AG09319 (cell line): ENCODE results near the gene SPIRE2.
"Not testable (repeated sequence)": the region's sequence is repeated elsewhere in the genome, so short reads cannot be mapped to it uniquely, and the experiment has no call there.

Source experiments
- DNase-seq: peaks from one replicate; pipeline ENCODE4 v3.0.0-alpha.2; 2010; ENCODE audit warnings: low read depth; ENCODE audit errors: extremely low read depth
- TF ChIP-seq, protein P1 (sequence below): IDR thresholded peaks from 2 replicates; pipeline ENCODE4 v1.5.1; 2011; ENCODE audit warnings: low read depth, mild to moderate bottlenecking, inconsistent platforms, low read length, moderate library complexity

Gene SPIRE2

DNA sequence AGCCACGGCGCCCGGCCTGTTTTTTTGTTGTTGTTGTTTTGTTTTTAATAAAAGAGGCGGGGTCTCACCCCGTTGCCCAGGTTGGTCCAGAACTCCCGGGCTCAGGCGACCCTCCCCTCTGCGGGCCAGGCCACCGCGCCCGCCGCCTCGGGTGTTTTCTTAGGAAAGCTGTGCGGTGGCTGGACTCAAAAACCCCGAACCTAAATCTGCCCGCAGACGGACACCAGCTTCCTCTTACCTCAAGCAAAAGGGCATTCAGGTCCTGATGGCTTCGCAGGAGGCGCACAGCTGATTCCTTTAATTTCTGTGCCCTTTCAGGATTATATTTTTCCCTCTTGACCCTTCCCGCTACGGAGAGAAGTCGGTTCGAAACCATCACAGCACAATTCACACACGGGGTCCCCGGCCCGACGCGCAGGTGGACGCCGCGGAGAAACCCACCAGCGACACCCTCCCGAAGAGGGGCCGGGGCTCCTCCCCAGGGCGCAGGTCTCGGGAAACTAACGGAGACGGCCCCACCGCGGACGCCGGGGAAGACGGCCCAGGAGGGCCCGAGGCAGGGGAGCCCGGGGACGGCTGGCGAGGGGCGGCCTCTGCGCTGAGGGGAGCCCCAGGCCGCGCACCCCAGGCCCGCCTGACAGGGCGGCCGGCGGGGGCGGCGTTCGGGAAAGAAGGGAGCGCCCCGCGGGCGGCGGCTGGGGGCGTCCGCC, 12.5 kb upstream of the SPIRE2 start:
- TF ChIP-seq, protein P1, sequence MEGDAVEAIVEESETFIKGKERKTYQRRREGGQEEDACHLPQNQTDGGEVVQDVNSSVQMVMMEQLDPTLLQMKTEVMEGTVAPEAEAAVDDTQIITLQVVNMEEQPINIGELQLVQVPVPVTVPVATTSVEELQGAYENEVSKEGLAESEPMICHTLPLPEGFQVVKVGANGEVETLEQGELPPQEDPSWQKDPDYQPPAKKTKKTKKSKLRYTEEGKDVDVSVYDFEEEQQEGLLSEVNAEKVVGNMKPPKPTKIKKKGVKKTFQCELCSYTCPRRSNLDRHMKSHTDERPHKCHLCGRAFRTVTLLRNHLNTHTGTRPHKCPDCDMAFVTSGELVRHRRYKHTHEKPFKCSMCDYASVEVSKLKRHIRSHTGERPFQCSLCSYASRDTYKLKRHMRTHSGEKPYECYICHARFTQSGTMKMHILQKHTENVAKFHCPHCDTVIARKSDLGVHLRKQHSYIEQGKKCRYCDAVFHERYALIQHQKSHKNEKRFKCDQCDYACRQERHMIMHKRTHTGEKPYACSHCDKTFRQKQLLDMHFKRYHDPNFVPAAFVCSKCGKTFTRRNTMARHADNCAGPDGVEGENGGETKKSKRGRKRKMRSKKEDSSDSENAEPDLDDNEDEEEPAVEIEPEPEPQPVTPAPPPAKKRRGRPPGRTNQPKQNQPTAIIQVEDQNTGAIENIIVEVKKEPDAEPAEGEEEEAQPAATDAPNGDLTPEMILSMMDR = no peak
- no peak for DNase-seq

DNA sequence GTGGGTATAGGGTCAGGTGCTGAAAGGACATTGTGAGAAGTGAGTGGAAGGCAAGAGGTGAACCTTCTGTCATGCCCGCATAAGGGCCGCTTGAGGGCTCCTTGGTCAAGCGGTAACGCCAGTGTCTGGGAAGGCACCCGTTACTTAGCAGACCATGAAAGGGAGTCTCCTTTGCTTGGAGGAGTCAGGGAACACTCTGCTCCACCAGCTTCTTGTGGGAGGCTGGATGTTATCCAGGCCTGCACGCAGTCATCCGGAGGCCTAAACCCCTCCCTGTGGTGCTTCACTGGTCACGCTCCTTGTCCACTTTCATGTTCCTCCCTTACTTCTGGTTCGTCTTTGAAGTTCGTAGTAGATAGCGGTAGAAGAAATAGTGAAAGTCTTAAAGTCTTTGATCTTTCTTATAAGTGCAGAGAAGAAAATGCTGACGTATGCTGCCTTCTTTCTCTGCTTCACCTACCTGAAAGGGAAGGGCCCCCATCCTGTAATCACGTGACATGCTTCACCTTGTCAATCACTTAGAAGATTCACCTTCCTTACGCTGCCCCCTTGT, 9.3 kb upstream of the SPIRE2 start:
- DNase-seq = not testable (repeated sequence)

DNA sequence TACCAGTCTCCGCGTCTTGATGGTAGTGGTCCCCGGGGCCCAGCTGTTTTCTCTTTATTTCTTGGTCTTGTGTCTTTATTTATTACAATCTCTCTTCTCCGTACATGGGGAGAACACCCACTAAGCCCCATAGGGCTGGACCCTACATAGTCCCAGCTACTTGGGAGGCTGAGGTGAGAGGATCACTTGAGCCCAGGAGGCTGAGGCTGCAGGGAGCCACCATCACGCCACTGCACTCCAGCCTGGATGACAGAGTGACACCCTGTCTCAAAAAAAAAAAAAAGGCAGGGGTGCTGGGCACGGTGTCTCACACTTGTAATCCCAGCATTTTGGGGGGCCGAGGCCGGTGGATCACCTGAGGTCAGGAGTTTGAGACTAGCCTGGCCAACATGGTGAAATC, 8.8 kb upstream of the SPIRE2 start:
- DNase-seq = not testable (repeated sequence)

DNA sequence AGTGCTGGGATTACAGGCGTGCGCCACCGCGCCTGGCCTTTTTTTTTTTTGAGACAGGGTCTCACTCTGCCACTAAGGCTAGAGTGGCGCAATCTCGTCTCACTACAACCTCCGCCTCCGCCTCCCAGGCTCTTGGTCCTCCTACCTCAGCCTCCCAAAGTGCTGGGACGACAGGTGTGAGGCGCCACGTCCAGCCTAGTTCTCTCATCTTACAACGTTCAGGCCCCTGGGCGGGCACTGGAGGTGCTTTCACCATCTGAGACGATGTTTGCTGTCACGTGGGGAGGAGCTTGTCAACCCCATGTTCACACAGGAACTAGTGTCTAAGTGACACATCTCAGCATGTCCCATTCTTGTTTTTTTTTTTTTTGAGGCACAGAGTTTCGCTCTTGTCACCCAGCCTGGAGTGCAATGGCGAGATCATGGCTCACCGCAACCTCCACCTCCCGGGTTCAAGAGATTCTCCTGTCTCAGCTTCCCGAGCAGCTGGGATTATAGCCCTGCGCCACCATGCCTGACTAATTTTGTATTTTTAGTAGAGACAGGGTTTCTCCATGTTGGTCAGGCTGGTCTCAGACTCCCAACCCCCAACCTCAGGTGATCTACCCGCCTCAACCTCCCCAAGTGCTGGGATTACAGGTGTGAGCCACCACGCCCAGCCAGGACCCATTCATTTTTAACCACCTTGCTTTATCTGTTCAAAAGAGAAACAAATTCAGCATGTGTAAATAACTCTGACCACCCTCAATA, 6.7 kb upstream of the SPIRE2 start:
- TF ChIP-seq, protein P1 = no peak
- no peak for DNase-seq

DNA sequence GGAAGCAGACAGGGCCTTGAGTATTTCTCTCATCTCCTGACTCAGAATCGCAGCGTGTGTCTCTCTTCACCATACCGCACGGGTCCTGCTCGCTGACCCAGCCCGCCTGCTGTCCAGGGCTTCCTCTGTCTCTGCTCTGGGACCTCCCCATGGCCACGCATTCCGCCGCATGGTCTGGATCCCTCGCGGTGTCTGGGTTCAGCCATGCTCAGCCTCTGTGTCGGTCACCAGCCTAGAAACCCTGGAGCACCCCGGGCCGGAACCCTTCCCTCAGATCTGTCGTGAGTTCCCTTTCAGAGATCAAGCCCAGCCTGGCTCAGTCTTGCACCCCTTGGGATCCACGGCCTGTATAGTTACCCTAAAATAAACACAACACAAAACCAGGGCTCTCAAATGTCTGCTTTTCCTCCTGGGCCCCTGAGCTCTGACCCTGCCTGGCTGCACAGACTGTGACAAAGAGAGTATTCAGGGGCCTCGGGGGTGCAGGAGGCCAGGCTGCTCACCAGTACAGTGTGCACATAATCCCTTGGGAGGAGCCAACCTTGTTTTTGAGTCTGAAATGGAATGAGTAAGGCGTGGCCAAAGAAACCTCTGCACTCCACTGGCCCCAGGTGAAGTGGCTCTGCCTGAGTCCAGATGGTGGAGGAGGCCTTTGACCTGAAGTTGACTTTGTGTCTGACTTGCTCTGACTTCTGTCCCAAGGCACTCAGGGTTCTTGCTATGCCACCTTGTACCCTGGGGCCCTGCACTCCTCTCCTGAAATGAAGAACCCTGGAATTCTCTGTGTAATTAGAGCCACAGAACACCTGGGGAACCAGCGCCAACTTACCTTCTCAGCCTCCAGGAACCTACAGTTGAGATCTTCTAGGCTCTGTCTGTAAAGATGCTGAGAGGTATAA, 5.8 kb upstream of the SPIRE2 start:
- no peak for DNase-seq
- TF ChIP-seq, protein P1 = no peak

DNA sequence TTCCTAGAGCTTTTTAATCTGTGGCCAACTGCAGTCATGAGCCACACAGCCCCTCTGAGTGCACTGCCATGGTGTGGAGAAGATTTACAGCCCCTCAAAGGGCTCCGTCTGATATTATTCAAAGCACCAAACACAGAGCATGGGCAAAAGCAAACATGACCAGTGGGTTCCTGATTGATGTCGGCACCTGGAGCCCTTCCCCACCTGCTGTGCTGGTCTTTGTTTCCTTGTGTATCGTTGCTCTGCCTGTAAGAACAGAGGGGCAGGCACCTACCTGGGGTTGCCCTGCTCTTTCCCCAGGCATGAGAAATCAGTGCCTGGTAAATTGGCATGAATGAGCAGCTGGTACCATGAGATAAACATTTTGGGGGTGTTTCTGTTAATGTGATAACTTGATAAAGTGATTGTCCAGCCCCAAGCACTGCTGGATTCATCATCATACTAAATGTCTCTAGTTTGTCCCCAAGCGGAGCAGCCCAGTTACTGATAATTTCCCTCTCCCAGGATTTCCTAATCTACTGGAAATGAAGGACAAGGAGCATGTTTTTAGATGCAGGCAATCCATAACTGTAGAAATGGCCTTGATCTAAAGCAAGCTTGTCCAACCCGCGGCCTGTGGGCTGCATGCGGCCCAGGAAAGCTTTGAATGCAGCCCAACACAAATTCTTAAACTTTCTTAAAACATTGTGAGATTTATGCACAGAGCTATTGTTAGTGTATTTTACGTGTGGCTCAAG, 5.0 kb upstream of the SPIRE2 start:
- DNase-seq = no peak
- TF ChIP-seq, protein P1 = no peak

DNA sequence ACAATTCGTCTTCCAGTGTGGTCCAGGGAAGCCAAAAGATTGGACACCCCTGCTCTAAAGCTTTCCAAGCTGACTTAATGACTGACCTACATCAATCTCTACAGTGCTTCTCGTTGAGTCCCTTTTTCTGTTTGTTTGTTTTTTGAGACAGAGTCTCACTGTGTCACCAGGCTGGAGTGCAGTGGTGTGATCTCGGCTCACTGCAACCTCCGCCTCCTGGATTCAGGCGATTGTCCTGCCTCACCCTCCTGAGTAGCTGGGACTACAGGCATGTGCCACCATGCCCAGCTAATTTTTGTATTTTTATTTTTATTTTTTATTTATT, 4.5 kb upstream of the SPIRE2 start:
- DNase-seq = not testable (repeated sequence)

DNA sequence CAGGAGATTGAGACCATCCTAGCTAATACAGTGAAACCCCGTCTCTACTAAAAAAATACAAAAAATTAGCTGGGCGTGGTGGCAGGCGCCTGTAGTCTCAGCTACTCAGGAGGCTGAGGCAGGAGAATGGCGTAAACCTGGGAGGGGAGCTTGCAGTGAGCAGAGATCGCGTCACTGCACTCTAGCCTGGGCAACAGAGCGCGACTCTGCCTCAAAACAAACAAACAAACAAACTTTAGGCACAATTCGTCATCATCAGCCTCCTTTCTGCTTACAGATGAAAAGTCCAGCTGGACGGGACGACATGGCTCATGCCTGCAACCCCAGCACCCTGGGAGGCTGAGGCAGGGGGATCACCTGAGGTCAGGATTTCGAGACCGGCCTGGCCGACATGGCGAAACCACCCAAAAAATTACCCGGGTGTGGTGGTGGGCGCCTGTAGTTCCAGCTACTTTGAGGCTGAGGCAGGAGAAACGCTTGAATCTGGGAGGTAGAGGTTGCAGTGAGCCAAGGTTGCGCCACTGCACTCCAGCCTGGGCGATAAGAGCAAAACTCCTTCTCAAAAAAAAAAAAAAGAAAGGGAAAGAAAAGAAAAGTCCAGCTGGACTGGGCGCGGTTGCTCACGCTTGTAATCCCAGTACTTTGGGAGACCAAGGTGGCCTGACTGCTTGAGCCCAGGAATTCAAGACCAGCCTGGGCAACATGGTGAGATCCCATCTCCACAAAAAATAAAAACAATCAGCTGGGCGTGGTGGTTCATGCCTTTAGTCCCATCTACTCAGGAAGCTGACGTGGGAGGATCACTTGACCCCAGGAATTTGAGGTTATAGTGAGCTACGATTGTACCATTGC, 1.5 kb upstream of the SPIRE2 start:
- DNase-seq = no peak
- TF ChIP-seq, protein P1 = no peak
